GM10266 (cell line): ENCODE measurements around the gene ARL3.

Source experiments
- DNase-seq: peaks from one replicate; pipeline ENCODE4 v3.0.0; 2012; ENCODE audit errors: extremely low spot score
- CTCF ChIP-seq: IDR thresholded peaks from 2 replicates; pipeline ENCODE4 v1.5.1; 2012; ENCODE audit warnings: mild to moderate bottlenecking, low read depth; ENCODE audit not compliant: control insufficient read depth, insufficient read depth; ENCODE audit errors: missing control alignments

Gene ARL3

GRCh38 chr10:102653060-102653459 lies 61.1 kb downstream of the ARL3 start:
- TF ChIP-seq CTCF, result no peak
- no peak for DNase-seq

GRCh38 chr10:102652170-102652916 lies 61.9 kb downstream of the ARL3 start:
- TF ChIP-seq CTCF, result no peak
- peak; percentile 78 for DNase-seq

GRCh38 chr10:102651455-102652169 lies 62.6 kb downstream of the ARL3 start:
- TF ChIP-seq CTCF, result no peak
- DNase-seq, result no peak

GRCh38 chr10:102650655-102651454 lies 63.3 kb downstream of the ARL3 start:
- no peak for TF ChIP-seq CTCF
- DNase-seq, result no peak

GRCh38 chr10:102649797-102650654 lies 64.2 kb downstream of the ARL3 start:
- DNase-seq, result no peak

More at GRCh38 chr10:102649797-102650654, 64.2 kb downstream of the ARL3 start:
- no peak for TF ChIP-seq CTCF
